Choroid plexus epithelial cell (primary cell): Measurements from ENCODE around the gene NCOA3.

Experiments used
- DNase-seq: peaks from one replicate; pipeline ENCODE4 v3.0.0-alpha.2; 2010; ENCODE audit warnings: low read depth
- H3K4me3 ChIP-seq: 2 replicates; pipeline ENCODE4 v1.5.1; 2011; ENCODE audit warnings: low read depth, mild to moderate bottlenecking, control low read depth, low read length, moderate library complexity
- TF ChIP-seq, protein P1 (sequence below): conservative IDR thresholded peaks from 2 replicates; pipeline ENCODE4 v1.5.1; 2011; ENCODE audit warnings: low read depth, mild to moderate bottlenecking, control low read depth, inconsistent platforms, low read length, moderate library complexity

NCOA3 gene

DNA sequence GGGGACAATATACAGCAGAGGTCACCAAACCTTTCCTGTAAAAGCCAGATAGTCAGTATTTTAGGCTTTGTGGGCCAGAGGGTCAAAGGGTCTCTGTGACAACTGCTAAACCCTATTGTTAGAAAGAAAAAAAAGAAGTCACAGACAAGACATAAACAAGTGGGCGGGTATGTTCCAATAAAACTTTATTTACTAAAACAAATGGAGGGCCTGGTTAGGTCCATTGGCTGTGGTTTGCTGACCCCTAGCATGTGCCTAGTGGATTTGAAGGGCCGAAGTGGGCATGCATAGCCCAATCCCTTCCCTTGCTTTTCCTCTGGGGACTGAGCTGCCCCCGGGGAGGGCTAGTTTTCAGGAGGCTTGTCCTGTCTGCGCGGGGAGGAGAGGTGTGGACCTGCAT, 204.7 kb downstream of the NCOA3 start:
- H3K4me3 ChIP-seq: no peak overlapping the region
- TF ChIP-seq, protein P1, sequence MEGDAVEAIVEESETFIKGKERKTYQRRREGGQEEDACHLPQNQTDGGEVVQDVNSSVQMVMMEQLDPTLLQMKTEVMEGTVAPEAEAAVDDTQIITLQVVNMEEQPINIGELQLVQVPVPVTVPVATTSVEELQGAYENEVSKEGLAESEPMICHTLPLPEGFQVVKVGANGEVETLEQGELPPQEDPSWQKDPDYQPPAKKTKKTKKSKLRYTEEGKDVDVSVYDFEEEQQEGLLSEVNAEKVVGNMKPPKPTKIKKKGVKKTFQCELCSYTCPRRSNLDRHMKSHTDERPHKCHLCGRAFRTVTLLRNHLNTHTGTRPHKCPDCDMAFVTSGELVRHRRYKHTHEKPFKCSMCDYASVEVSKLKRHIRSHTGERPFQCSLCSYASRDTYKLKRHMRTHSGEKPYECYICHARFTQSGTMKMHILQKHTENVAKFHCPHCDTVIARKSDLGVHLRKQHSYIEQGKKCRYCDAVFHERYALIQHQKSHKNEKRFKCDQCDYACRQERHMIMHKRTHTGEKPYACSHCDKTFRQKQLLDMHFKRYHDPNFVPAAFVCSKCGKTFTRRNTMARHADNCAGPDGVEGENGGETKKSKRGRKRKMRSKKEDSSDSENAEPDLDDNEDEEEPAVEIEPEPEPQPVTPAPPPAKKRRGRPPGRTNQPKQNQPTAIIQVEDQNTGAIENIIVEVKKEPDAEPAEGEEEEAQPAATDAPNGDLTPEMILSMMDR: no peak
- no peak for DNase-seq
